Mucosa of stomach (tissue), 1 donor: ENCODE results near the gene MRPS15.

Source experiments
- H3K27me3 ChIP-seq: one replicate; pipeline ENCODE4 v1.7.0; 2013; ENCODE audit warnings: mild to moderate bottlenecking, low read length; ENCODE audit not compliant: control insufficient read depth, insufficient read depth
- H3K36me3 ChIP-seq: one replicate; pipeline ENCODE4 v1.7.0; 2013; ENCODE audit warnings: low read length; ENCODE audit not compliant: control insufficient read depth, insufficient read depth
- H3K4me1 ChIP-seq: one replicate; pipeline ENCODE4 v1.7.0; 2013; ENCODE audit warnings: mild to moderate bottlenecking, low read length; ENCODE audit not compliant: control insufficient read depth, insufficient read depth
- H3K4me3 ChIP-seq: one replicate; pipeline ENCODE4 v1.7.0; 2013; ENCODE audit warnings: low read length
- H3K9ac ChIP-seq: one replicate; pipeline ENCODE4 v1.7.0; 2013; ENCODE audit warnings: mild to moderate bottlenecking, low read length, moderate library complexity
- H3K9me3 ChIP-seq: one replicate; pipeline ENCODE4 v1.7.0; 2013; ENCODE audit warnings: mild to moderate bottlenecking, low read length, moderate library complexity; ENCODE audit not compliant: control insufficient read depth
- donor health status: Pancreatic carcinoma.

MRPS15 gene

GRCh38 chr1:36406440-36406839, 57.7 kb downstream of the MRPS15 start:
- no peaks in the 10 kb centered on the region for H3K27me3 ChIP-seq
- H3K4me1 ChIP-seq: no peaks in the 10 kb centered on the region
- no peaks in the 10 kb centered on the region for H3K36me3 ChIP-seq
- H3K9me3 ChIP-seq: no peaks in the 10 kb centered on the region
- H3K9ac ChIP-seq: no peak overlapping the region
- no peak overlapping the region for H3K4me3 ChIP-seq
